Caco-2 (cell line): ENCODE data around the gene CST4. TPM values are rescaled to one million over a fixed set of nuclear protein-coding genes. Genes with fewer than 3 reads are reported as not detected.
"Not testable (repeated sequence)": the region's sequence is repeated elsewhere in the genome, so short reads cannot be mapped to it uniquely, and the experiment has no call there.

Experiments
- BruUV-seq: library from RNA; stranded (reverse); fragments of 400-500 nt; replicated peaks from 2 replicates; lab custom pipeline; 2021; lab: Mats Ljungman, UMichigan
- CTCF ChIA-PET: fragments of 300-600 bp; sonication (Branson Sonifier 250); formaldehyde crosslinking; loops from one replicate; lab custom pipeline; 2022; ENCODE audit warnings: antibody characterized with exemption; lab: Charles Lee
- POLR2A ChIA-PET: fragments of 300-600 bp; sonication (Branson Sonifier 250); formaldehyde crosslinking; loops from one replicate; lab custom pipeline; 2022; ENCODE audit warnings: antibody characterized with exemption; lab: Charles Lee
- DNase-seq, 2 experiments: peaks; one replicate each; pipeline versions ENCODE4 v3.0.0 to v3.0.0-alpha.2; 2020 to 2022
- H3K27me3 ChIP-seq: replicated peaks from 2 replicates; pipeline ENCODE4 v1.6.0; 2011; ENCODE audit warnings: low read length; ENCODE audit not compliant: control insufficient read depth, insufficient read depth
- H3K36me3 ChIP-seq: 2 replicates; pipeline ENCODE4 v1.5.1; 2011; ENCODE audit warnings: low read length; ENCODE audit not compliant: control insufficient read depth, insufficient read depth
- H3K4me1 ChIP-seq: fragments of 250-450 bp; sonication (Bioruptor Pico); 2 replicates; pipeline ENCODE4 v1.5.1; 2020; ENCODE audit warnings: mild to moderate bottlenecking
- H3K4me3 ChIP-seq: 2 replicates; pipeline ENCODE4 v1.5.1; 2011; ENCODE audit warnings: low read depth, mild to moderate bottlenecking, control low read depth, low read length
- H3K9me3 ChIP-seq: fragments of 250-450 bp; sonication (Bioruptor Pico); 2 replicates; pipeline ENCODE4 v1.5.1; 2020; ENCODE audit warnings: mild to moderate bottlenecking, moderate library complexity
- H3K27ac Mint-ChIP-seq: one replicate; pipeline ENCODE4 v1.8.0; 2022; ENCODE audit warnings: mixed read lengths; ENCODE audit not compliant: unreplicated experiment
- H3K27me3 Mint-ChIP-seq: one replicate; pipeline ENCODE4 v1.8.0; 2022; ENCODE audit warnings: mixed read lengths; ENCODE audit not compliant: insufficient read depth, unreplicated experiment
- H3K36me3 Mint-ChIP-seq: one replicate; pipeline ENCODE4 v1.8.0; 2022; ENCODE audit warnings: mild to moderate bottlenecking, mixed read lengths; ENCODE audit not compliant: insufficient read depth, unreplicated experiment
- H3K4me1 Mint-ChIP-seq: one replicate; pipeline ENCODE4 v1.8.0; 2022; ENCODE audit warnings: low read depth, mixed read lengths; ENCODE audit not compliant: unreplicated experiment
- H3K4me3 Mint-ChIP-seq: one replicate; pipeline ENCODE4 v1.8.0; 2022; ENCODE audit warnings: mild to moderate bottlenecking, moderate library complexity, mixed read lengths; ENCODE audit not compliant: unreplicated experiment
- H3K9me3 Mint-ChIP-seq: one replicate; pipeline ENCODE4 v1.8.0; 2022; ENCODE audit warnings: mixed read lengths; ENCODE audit not compliant: unreplicated experiment
- CTCF ChIP-seq, 2 experiments: fragments of 200-600 bp in 1 of 2; IDR thresholded peaks; 1 replicate in 1 of 2; 2 replicates in 1 of 2; pipeline versions ENCODE4 v1.5.1 to v1.8.0; 2011 to 2022; ENCODE audit warnings: antibody characterized with exemption in 1 of 2, control low read depth in 1 of 2, inconsistent platforms in 1 of 2, low read depth in 1 of 2, low read length in 1 of 2, mild to moderate bottlenecking in 1 of 2, moderate library complexity in 1 of 2; ENCODE audit not compliant: insufficient read depth in 1 of 2, severe bottlenecking in 1 of 2, unreplicated experiment in 1 of 2
- intact Hi-C: fragments of 100-400 bp; cut with micrococcal nuclease; formaldehyde crosslinking; loops from one replicate; pipeline ENCODE4 v1.10.0; 2022; ENCODE audit not compliant: unreplicated experiment
- total RNA-seq: library from RNA; stranded (reverse); gene quantifications from 2 replicates; pipeline ENCODE4 v1.2.3, GENCODE V29; 2022

The CST4 gene
- total RNA-seq, 1 experiment from 2014 or later = 4.2 TPM

- Mint-ChIP-seq H3K27me3 (no peaks in the 10 kb centered on the region), H3K4me3 (no peak overlapping the region), H3K9me3 (no peaks in the 10 kb centered on the region), H3K36me3 (no peaks in the 10 kb centered on the region), H3K27ac (no peak overlapping the region), H3K4me1 (peaks cover 6% of the 10 kb centered on the region)
- ChIA-PET POLR2A (no interaction called here), CTCF (no interaction called here)
- DNase-seq = no peak
- H3K4me3 ChIP-seq = no peak overlapping the region
- H3K27me3 ChIP-seq = no peaks in the 10 kb centered on the region
- no peaks in the 10 kb centered on the region for H3K4me1 ChIP-seq
- no peaks in the 10 kb centered on the region for H3K36me3 ChIP-seq
- intact Hi-C loops = no loop called here
- TF ChIP-seq CTCF (IDR thresholded peaks at IDR 0.05; ENCODE audit: insufficient read depth in 1 of 2, low read depth in 1 of 2, low read length in 1 of 2, severe bottlenecking in 1 of 2, unreplicated experiment in 1 of 2) = no peak
- no TSS peak for BruUV-seq
- H3K9me3 ChIP-seq = no peaks in the 10 kb centered on the region
Observed at GRCh38 chr20:23727016-23727415, 38.2 kb upstream of the CST4 start.

DNA sequence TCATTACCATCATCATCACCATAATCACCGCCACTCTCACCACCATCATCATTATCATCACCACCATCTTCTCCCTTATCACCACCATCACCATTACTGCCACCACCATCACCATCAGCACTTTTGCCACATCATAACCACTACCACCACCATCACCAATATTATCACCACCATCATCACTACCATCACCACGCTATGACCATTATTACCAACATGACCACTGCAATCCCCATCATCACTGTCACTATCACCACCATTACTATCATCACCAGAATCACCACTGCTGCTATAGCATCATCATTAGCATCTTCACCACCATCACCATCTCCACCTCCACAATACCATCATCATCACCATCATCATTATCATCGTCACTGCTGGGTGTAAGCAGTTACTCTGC lies 36.3 kb upstream of the CST4 start:
- Histone ChIP-seq H3K36me3 (no peaks in the 10 kb centered on the region), H3K4me1 (peaks cover under 1% of the 10 kb centered on the region; the same call in 1 of the 2 replicates), H3K27me3 (no peaks in the 10 kb centered on the region), H3K4me3 (no peak overlapping the region), H3K9me3 (no peaks in the 10 kb centered on the region)
- BruUV-seq = no TSS peak
- H3K9me3 Mint-ChIP-seq = no peaks in the 10 kb centered on the region
- intact Hi-C loops = no loop called here
- no peak for TF ChIP-seq CTCF (IDR thresholded peaks at IDR 0.05; ENCODE audit: insufficient read depth in 1 of 2, low read depth in 1 of 2, low read length in 1 of 2, severe bottlenecking in 1 of 2, unreplicated experiment in 1 of 2)
- CTCF ChIA-PET = no interaction called here
- H3K27ac Mint-ChIP-seq = no peak overlapping the region
- POLR2A ChIA-PET = no interaction called here
- H3K4me3 Mint-ChIP-seq = no peak overlapping the region
- peaks cover 6% of the 10 kb centered on the region for H3K4me1 Mint-ChIP-seq
- no peaks in the 10 kb centered on the region for H3K27me3 Mint-ChIP-seq
- no peak for DNase-seq
- H3K36me3 Mint-ChIP-seq = no peaks in the 10 kb centered on the region

DNA sequence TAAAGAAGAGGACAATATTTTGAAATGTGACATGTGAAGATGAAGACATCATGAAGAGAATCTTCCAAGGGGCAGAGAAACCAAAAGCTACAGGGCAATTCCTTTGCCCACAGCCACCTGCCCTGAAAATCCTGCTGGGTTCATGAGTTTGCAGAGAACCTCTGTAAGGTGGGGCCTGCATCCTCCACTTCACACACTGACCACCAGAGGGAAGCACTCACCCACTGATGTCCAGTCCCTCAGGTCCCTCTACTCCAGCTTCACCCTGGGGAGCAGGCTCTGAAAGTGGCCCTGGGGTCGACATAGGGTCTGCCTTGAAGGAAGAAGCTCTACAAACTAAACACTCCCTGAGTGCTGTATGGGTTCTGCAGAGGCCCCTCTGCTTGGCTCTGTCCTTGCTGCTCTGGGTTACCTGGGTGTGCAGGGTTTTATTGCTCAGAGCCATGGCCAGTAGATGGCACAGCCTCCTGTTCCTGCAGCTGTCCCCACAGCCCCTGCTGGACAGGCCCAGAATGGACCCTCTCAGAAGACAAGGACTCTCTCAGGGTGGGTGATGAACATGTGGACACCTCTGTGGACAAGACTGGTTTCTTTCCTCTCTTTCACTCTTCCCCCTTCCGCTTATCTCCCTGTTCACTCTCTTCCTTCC lies 34.9 kb upstream of the CST4 start:
- H3K9me3 ChIP-seq, BruUV-seq, POLR2A ChIA-PET, H3K9me3 Mint-ChIP-seq, H3K36me3 ChIP-seq, H3K27ac Mint-ChIP-seq, H3K4me3 ChIP-seq, H3K4me3 Mint-ChIP-seq, H3K27me3 Mint-ChIP-seq, H3K36me3 Mint-ChIP-seq, H3K4me1 ChIP-seq, H3K27me3 ChIP-seq: not testable (repeated sequence)
- H3K4me1 Mint-ChIP-seq = peaks cover 13% of the 10 kb centered on the region
- peak; percentile 55 to 69 for TF ChIP-seq CTCF (IDR thresholded peaks at IDR 0.05; ENCODE audit: insufficient read depth in 1 of 2, low read depth in 1 of 2, low read length in 1 of 2, severe bottlenecking in 1 of 2, unreplicated experiment in 1 of 2)
- CTCF ChIA-PET = interaction anchor here (0.7 to 1.3 kb wide), 4 partner anchors 41 to 214 kb away, joined by 3 to 6 read pairs (median 3); no protein-coding TSS in a partner anchor
- intact Hi-C loops = loop anchor here (1.0 to 5.0 kb wide), 2 partner anchors 55 to 74 kb away; no protein-coding TSS in a partner anchor
- peak; percentile 80 to 81 for DNase-seq

- POLR2A ChIA-PET, H3K27ac Mint-ChIP-seq, H3K4me3 ChIP-seq, H3K9me3 ChIP-seq, H3K36me3 Mint-ChIP-seq, H3K36me3 ChIP-seq, H3K4me1 ChIP-seq, DNase-seq, H3K27me3 Mint-ChIP-seq, H3K27me3 ChIP-seq, H3K4me3 Mint-ChIP-seq, H3K9me3 Mint-ChIP-seq, BruUV-seq: not testable (repeated sequence)
- intact Hi-C loops = loop anchor here (1.0 to 5.0 kb wide), 2 partner anchors 55 to 74 kb away; no protein-coding TSS in a partner anchor
- CTCF ChIA-PET = interaction anchor here (1.3 kb wide), 1 partner anchor 54 kb away, joined by 6 read pairs; no protein-coding TSS in a partner anchor
- peaks cover 13% of the 10 kb centered on the region for H3K4me1 Mint-ChIP-seq
Observed at GRCh38 chr20:23722851-23723250, 34.0 kb upstream of the CST4 start.
